Astrocyte of the cerebellum (primary cell): ENCODE data around the gene SPECC1.
A peak's percentile ranks its signal among the peaks of the same experiment; 100 is the strongest.
"Not testable (repeated sequence)": the region's sequence is repeated elsewhere in the genome, so short reads cannot be mapped to it uniquely, and the experiment has no call there.

Experiments used
- DNase-seq: peaks from one replicate; pipeline ENCODE4 v3.0.0-alpha.2; 2011; ENCODE audit warnings: low read depth
- H3K4me3 ChIP-seq: 2 replicates; pipeline ENCODE4 v1.5.1; 2011; ENCODE audit warnings: mild to moderate bottlenecking, low read depth, low read length, moderate library complexity
- in situ Hi-C: cut with HindIII; loops from 2 replicates; pipeline ENCODE4 v1.10.0; 2017; ENCODE audit warnings: low sequenced_read_pairs
- TF ChIP-seq, protein P1 (sequence below): IDR thresholded peaks from 2 replicates; pipeline ENCODE4 v1.5.1; 2012; ENCODE audit warnings: low read length, low read depth, moderate library complexity, mild to moderate bottlenecking; ENCODE audit errors: missing control alignments

SPECC1 gene

DNA sequence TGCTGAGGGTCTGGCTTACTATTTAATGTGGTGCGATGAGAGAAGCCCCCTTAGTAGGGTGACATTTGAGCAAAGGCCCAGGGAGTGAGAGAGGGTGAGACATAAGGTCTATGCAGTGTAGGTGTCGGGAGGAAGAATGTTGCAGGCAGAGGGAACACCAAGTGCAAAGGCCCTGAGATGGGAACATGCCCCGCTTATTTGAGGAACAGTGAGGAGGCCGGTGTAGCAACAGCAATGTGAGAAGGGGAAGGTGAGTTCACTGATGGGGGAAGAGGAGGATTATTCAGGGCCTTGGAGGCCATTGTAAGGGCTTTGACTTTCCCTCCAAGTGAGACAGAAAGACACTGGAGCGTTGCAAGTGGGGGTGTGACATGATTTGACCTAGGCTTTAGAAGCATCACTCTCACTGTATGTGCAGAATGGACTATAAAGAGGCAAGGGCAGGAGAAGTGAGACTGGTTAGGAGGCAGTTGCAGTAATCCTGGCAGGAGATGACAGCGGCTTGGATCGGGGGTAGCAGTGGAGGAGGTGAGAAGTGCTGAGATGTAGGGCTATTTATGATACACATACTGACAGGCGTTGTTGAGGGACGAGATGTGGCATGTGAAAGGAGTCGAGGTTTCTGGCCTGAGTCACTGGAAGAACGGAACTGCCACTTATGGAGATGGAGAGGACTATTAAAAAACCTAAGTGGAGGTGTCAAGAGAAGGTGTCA is 145.3 kb downstream of the SPECC1 start:
- TF ChIP-seq, protein P1, sequence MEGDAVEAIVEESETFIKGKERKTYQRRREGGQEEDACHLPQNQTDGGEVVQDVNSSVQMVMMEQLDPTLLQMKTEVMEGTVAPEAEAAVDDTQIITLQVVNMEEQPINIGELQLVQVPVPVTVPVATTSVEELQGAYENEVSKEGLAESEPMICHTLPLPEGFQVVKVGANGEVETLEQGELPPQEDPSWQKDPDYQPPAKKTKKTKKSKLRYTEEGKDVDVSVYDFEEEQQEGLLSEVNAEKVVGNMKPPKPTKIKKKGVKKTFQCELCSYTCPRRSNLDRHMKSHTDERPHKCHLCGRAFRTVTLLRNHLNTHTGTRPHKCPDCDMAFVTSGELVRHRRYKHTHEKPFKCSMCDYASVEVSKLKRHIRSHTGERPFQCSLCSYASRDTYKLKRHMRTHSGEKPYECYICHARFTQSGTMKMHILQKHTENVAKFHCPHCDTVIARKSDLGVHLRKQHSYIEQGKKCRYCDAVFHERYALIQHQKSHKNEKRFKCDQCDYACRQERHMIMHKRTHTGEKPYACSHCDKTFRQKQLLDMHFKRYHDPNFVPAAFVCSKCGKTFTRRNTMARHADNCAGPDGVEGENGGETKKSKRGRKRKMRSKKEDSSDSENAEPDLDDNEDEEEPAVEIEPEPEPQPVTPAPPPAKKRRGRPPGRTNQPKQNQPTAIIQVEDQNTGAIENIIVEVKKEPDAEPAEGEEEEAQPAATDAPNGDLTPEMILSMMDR = no peak
- no peak for DNase-seq
- in situ Hi-C loops = no loop called here
- H3K4me3 ChIP-seq = no peak overlapping the region

DNA sequence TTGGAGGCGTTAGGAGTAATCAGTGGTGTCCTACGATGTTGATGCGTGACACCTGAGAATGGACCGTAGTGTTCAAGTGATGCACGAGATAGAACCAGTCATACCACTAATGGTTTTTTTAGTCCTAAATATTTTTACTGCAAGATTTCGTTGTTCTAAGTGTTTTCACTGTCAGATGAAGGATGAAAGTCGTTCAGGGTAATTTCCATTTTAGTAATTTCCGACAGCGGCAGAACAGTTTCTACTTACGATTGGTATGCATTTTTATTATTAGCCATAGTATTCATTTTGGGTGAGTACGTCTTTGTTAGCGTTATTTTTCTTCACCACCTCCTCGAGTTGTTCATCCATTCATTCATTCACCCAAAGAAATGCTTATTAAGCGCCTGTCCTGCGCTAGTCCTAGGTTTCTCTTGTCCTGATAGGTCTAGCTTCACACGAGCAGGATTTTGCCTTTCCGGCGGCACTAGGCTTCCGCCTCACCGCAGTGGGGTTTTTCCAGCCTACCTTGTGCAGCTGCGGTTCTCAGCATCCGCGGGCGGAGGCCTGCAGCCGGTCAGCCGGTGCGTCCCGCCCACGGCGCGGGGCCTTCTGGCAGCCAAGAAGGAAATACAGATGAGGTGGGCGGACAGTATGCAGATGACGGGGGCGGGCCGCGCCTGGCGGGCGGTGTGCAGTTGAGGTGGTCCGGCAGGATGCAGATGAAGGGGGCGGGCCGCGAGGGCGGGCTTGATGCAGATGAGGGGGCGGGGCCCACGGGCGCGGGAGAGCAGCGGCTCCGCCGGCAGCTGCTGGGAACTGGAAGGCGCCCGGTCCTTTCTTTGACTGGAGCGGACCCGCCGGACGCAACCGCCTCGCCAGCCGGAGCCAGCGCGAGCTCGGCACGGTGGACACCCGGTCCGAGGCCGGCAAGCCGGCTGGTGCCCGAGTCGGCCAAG is 146.4 kb downstream of the SPECC1 start:
- in situ Hi-C loops = no loop called here
- peak overlapping the region; percentile 74 for H3K4me3 ChIP-seq
- peak; percentile 90 for DNase-seq
- TF ChIP-seq, protein P1 = no peak

DNA sequence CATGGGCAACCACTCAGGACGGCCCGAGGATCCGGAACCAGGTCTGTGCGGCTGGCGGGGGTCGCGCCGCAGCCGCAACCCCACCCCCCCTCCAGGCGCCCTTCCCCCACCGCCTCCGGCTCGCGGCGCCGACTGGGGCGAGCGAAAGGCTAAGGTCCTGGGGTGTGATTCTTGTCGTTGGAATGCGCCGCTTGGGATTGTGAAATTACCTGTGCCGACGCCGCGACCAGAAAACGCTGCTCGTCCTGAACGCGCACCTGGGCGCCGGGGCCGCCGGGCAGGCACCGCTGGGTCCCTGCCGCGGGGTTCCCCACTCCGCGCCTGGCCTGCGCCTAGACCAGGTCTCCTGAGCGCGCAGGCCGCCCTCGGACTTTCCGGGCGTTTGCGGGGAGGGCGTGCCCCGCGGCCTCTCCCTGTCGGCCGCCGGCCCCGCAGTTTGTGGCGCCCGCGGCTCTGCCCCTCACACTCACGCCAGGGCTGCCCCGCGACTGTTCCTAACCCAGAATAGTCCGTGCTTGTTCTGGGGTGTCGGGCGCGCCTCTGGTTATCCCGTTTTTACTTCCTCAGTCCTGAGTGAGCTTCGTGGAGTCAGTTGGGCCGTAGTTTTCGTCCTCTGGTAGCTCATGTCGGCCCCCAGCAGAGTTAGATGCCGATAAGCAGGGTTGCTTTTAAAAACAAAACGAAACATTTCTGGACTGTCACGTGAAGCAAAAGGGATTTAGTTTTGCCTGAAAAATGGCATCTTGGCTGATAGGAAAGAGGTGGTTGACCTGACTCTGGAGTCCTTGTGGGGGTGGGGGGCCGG is 147.2 kb downstream of the SPECC1 start:
- DNase-seq = no peak
- in situ Hi-C loops = no loop called here
- TF ChIP-seq, protein P1 = no peak
- peak overlapping the region; percentile 74 for H3K4me3 ChIP-seq

DNA sequence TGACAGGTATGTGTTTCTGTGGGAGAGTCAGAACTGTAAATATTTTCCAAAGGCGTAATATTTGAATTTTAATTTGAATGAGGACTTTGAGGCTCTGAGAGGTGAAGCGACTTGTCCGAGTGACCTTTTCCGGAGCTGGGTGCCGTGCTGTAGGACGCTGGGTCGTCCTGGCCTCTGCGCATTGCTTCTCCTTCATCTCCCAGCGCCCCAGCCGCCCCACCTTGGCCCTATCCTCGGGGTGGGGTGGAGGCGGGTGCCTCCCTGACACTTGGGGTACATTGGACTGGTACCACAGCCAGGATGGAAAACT is 147.8 kb downstream of the SPECC1 start:
- H3K4me3 ChIP-seq = peak overlapping the region; percentile 74
- in situ Hi-C loops = no loop called here
- DNase-seq = no peak
- TF ChIP-seq, protein P1 = no peak

DNA sequence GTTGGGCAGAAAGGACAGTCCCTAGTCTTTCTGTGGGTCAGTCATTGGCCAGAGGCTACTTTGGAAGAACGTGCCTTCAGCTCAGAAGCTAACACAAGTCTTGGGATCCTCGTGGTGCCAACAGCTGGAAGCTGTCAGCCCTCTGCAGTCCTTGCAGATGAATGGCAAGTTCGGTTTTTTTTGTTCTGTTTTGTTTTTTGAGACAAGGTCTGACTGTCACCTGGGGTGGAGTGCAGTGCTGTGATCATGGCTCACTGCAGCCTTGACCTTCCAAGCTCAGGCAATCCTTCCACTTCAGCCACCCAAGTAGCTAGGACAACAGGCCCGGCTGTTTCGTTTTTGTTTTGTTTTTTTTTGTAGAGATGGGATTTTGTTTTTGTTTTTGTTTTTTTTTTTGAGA is 149.4 kb downstream of the SPECC1 start:
- in situ Hi-C loops = no loop called here
- no peak for DNase-seq
- H3K4me3 ChIP-seq = no peak overlapping the region
- TF ChIP-seq, protein P1 = no peak

DNA sequence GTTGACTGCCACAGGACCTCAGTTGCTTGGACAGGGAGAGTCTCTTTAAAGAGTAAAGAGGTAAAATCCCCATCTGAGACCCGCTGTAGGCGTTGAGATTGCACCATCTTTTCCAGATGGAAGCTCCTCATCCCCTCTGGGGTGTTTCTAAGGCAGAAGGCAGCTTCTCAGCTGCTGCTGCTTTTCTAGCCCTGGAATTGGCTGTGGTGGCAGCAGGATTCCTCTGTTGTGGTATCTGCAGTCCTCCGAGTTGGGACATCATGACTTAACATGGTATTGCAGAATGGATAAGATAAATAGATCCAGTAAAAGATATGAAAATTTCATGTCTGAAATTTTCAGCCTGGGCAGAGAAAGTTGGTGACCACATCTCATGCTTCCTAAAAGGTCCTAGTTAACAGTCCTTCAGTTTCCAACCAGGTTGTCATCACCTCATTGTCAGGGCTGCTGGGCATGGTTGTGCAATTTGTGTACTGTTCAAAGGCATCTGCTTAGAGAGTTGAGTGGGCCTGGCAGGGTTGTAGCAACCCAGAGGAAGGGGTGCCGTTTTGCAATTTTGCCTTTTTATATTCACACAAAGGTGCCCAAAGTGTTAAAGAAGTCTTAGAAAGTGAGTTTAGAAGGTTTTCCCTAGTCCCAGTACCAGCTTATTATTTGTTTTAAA is 150.4 kb downstream of the SPECC1 start:
- in situ Hi-C loops = no loop called here
- DNase-seq = no peak
- no peak overlapping the region for H3K4me3 ChIP-seq
- TF ChIP-seq, protein P1 = no peak

DNA sequence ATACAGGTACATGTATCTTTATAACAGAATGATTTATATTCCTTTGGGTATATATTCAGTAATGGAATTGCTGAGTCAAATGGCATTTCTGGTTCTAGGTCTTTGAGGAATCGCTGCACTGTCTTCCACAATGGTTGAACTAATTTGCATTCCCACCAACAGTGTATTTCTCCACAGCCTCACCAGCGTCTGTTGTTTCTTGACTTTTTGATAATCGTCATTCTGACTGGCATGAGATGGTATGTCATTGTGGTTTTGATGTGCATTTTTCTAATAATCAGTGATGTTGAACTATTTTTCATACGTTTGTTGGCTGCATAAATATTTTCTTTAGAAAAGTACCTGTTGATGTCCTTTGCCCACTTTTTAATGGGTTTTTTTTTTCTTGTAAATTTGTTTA is 156.4 kb downstream of the SPECC1 start:
- DNase-seq, H3K4me3 ChIP-seq, in situ Hi-C loops: not testable (repeated sequence)
